ENCODE measurements around the gene DIAPH2.
"Not testable (repeated sequence)": the region's sequence is repeated elsewhere in the genome, so short reads cannot be mapped to it uniquely, and the experiment has no call there.

Gene DIAPH2

DNA sequence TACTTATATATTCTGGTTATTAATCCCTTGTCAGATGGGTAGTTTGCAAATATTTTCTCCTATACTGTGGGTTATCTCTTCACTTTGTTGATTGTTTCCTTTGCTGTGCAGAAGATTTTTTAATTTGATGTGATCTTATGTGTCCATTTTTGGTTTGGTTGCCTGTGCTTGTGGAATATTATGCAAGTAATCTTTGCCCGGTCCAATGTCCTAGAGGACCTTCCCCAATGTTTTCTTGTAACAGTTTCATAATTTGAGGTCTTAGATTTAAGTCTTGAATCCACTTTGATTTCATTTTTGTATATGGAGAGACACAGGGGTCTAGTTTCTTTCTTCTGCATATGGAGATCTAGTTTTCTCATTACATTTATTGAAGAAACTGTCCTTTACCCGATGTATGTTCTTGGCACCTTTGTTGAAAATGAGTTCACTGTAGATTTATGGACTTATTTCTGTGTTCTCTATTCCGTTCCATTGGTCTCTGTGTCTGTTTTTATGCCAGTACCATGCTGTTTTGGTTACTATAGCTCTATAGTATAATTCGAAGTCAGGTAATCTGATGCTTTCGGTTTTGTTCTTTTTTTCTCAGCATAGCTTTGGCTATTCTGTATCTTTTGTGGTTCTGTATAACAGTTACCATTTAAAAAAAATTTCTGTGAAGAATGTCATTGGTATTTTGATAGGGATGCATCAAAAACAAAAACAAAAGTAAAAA is 34.7 kb downstream of the DIAPH2 start:
- DNase-seq (ENCODE audit: low spot score), result no peak

DNA sequence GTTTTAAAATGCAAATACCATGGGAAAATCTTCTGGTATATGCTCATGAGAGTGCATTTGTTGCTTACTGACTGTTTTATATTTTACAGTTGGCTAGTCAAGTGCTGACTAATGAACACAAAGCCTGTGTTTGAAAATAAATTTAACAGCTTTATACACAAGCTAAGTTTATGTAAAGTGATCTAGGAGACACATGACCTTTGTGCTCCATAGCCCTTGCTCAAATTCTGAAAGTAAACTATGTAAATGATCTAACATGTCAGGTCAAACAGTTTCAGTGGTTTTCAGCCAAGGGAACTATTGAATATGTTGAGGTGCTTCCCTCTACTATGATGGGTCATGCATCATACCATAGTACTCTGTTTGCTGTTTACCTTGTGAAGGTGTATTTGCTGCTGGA is 36.7 kb downstream of the DIAPH2 start:
- peak; percentile 8 for DNase-seq (ENCODE audit: low spot score)

DNA sequence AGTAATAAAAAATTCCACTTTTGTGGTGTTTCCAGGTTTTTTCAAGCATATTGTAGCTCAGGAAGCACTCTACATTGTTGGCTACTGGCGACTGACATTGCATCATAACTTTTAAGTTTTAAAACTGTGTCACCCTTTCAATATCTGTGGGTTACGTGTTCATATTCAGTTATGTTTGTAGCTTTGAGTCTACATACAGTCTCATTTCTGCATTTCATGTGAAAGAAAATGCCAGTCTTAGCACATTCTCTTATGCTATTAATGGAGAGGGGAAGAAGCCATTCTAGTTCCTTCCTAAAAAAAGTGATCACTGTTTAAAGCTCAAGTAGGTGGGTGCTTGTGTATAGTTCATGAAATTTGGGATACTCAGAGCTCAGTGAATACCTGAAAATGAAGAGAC is 38.1 kb downstream of the DIAPH2 start:
- no peak for DNase-seq (ENCODE audit: low spot score)

DNA sequence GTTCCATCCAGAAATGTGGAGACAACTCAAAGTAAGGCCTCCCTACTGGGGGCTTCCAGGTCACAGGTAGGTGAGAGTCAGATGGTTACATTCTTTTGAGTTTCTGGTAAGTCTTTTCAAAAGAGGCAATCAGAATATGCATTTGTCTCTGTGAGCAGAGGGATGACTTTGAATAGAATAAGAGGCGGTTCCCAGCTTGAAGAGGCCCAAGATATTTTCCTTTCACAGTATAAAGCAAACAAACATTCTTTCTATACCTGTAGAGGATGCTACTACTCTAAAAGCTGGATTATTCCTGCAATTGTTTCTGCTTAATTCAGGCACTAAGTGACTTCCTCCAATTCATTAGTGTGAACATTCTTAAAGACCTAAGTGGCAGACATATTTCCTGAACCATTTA is 44.4 kb downstream of the DIAPH2 start:
- no peak for DNase-seq (ENCODE audit: low spot score)

DNA sequence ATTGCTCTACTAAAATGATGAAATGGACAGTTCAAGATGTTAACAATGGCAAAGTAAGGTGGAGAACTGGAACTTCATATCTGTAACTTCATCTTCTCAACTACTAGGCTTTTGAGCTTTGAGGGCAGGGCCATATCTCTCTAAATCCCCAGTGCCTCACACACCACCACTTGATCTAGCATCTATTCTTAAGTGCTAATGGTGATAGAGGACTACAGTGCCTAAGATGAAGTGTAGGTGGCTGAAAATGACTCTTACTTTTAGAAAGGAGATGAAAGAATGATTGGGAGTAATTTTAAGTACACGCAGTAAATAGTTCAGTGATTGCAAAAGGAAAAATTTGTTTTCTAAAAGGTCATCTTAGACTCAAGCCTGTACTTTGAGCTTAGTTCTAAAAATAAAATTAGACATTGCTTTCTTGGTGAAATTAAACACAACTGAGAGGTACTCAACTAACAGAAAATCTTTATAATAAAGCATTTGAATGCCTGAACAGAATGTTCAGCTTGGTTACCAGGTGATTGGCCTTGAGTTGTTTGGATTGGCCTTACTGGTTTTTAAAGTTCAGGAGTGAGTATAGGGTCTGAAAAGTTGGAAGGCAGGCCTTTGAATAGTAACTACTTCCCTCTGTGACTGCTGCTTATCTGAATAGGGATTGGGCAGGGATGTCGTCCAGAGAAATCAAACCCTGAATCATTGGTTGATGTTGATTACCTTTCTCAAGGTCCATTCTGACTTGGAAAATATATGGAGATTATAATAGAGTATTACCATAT is 45.4 kb downstream of the DIAPH2 start:
- DNase-seq (ENCODE audit: low spot score), result no peak

DNA sequence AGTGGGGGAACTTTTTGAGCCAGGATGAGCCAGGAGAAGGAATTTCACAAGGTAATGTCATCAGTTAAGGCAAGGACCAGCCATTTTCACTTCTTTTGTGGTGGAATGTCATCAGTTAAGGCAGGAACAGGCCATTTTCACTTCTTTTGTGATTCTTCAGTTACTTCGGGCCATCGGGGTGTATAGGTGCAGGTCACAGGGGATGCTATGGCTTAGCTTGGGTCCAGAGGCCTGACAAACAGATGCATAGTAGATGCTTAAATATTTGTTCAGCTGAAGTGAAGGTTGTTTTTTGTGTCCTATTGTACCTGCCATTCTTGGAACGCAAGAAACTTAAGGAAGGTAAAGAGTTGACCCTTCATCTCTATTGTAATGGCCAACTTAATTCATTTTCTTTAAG is 46.4 kb downstream of the DIAPH2 start:
- DNase-seq (ENCODE audit: low spot score), result not testable (repeated sequence)

DNA sequence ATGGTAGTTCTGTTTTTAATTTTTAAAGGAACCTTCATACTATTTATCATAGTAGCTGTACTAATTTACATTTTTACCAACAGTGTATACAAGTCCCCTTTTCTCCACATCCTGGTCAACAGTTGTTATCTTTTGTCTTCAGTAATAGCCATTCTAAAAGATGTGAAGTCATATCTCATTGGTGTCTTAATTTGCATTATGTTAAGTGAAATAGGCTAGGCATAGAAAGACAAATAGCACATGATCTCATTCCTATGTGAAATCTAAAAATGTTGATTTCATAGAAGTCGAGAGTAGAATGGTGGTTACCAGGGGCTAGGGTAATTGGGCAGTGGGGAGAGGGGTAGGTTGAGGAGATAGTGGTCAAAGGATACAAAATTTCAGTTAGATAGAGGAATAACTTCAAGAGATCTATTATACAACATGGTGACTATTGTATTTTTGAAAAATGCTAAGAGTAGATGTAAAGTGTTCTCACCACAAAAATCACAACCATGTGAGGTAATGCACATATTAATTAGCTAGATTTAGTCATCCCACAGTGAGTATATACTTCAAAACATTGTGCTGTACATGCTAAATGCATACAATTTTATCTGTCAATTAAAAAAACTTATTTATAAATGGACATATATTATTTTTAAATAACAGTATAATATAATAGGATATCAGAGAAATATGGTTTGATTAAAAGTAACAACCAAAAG is 58.9 kb downstream of the DIAPH2 start:
- DNase-seq (ENCODE audit: low spot score), result no peak

DNA sequence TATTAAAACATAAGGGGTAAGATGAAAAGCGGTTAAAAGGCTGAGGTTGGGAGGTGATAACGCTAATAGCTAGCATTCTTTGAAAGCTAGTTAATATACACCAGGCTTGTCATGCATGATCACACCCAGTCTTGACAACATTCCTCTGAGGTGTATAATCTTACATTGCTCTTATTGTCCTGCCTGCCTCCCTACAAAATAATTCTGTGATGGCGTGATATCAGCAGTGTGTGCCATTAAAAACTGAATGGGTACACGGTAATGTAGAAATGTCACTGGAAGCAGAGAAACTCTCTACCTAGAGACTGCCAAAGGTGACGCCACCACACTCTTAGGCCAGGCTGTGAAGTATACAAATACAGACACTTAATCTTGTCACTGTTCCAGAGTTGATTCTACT is 68.1 kb downstream of the DIAPH2 start:
- no peak for DNase-seq (ENCODE audit: low spot score)

DNA sequence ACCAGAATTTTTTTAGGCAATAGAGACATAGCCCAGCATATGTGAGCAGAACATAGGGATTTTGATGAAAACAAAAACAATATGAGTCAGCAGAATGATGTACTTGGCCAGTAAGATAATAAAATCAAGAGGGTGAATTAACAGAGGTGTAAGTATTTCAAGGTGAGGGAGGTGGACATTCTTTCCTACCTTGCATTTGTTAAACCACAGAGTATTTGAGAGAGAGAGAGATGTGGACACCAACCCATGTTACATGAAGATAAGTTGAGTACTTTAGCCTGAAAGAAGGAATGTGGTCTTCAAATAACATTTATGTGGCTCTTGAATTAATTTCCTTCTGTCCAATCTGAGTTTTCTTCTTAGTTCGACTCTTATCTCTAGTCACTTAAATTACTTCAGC is 68.6 kb downstream of the DIAPH2 start:
- no peak for DNase-seq (ENCODE audit: low spot score)

DNA sequence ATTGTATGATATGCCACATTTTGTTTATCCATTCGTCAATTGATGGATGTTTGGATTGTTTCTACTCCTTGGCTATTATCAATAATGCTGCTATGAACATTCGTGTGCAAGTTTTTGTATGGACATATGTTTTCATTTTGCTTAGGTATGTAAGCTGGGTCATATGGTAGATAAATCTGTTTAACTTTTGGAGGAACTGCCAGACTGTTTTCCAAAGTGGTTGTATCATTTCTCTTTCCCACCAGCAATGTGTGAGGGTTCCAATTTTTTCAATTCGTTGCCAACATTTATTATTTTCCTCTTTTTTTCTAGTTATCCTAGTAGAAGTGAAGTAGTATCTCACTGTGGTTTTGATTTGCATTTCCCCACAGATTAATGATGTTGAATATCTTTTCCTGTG is 71.8 kb downstream of the DIAPH2 start:
- DNase-seq (ENCODE audit: low spot score), result no peak

DNA sequence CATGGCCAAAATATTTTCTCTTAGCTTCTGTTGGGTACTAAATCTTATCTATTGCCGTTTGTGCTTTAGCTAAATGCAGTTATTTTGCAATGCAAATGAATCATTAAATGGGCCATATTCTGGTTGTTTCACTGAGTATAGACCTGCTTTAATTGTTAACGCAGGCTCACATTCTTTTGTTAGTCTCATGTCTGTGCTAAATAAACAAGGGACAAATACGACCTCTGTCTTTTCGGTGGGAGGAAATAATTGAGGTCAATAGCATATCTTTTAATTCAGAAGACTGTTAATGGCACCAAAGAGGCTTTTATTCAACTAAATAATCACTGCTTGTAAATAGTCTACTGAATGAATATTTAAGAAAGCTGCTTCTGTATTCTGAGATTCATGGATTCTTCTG is 76.9 kb downstream of the DIAPH2 start:
- no peak for DNase-seq (ENCODE audit: low spot score)

DNA sequence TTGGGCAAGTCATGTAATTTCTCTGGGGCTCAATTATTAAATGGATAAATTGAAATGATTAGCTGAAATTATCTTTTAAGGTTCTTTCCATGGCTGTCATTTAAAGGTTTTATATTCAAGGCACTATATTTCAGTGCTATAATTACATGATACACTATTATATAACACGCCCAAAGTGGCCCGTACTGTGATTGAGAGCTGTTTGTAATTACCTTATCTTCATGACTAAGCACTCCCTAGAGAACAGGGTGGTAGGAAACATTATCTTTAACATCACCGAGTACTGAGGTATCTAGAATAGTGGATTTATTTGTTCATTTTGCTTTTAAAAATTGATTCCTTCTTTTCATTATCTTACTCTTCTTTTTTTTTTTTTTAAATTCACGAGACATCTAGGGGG is 79.0 kb downstream of the DIAPH2 start:
- DNase-seq (ENCODE audit: low spot score), result no peak

DNA sequence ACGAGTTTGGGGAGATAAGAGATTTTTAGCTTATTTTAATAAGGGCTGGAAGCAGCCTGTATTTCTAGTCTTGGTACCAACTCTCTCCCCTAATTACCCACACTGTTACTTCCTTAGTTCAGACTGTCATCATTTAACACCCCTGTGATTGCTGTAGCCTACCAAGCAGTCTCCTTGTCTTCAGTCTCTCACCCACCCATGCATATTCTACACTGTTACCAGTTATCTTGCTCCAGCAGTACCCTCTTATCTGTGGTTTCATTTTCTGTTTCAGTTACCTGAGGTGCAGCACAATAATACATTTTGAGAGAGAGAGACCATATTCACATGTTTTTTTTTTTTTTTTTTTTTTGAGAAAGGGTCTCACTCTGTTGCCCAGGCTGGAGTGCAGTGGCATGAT is 80.2 kb downstream of the DIAPH2 start:
- no peak for DNase-seq (ENCODE audit: low spot score)

DNA sequence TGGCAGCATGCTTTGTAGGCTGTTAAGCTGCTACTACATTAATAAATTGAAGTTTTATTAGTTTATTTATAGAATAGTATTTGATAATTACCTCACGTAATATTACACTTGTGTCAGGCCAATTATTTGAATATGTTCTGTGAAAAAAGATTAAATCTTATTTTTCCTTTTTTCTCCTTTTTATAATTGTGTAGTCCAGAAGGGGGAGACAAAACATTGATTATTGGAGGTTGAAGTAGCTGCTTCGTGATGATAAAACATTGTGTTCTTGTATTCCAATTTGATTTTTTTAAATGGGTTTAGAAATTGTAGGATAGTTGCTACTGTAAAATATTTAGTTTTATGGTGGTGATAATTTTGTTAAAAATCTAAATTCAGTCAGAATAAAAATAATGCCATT is 85.7 kb downstream of the DIAPH2 start:
- peak; percentile 12 for DNase-seq (ENCODE audit: low spot score)

DNA sequence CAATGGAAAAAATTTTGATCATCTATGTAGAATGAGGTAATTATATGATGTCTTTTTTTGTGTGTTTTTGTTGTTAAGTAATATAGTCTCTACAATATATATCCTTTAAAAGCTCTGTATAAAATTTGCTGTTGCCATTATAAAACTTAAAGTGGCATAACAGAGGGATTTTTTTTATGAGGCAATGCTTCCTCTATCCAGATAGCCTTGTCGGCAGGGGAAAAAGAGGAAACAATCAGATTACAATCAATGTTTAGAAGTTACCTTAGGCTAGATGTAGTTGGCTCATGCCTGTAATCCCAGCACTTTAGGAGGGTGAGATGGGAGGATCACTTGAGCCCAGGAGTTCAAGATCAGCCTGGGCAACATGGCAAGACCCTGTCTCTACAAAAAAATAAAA is 86.8 kb downstream of the DIAPH2 start:
- no peak for DNase-seq (ENCODE audit: low spot score)

DNA sequence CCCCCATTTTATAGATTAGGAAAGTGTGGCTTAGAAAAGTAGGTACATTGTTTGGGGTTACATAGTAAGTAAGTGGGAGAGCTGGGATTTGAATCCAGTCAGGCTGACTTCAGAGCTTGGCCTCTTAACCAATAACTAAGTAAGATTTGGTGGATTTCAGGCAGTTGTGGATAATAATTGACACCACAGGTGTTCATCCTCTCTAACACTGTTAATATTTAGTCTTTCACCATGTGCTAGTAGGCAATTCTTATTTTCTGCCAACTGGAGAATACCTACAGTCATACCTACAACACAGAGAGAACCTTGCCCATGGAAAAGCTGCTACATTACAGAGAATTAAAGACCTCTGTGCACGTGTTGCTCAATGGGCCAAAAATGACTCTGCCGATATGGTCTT is 89.5 kb downstream of the DIAPH2 start:
- DNase-seq (ENCODE audit: low spot score), result no peak

DNA sequence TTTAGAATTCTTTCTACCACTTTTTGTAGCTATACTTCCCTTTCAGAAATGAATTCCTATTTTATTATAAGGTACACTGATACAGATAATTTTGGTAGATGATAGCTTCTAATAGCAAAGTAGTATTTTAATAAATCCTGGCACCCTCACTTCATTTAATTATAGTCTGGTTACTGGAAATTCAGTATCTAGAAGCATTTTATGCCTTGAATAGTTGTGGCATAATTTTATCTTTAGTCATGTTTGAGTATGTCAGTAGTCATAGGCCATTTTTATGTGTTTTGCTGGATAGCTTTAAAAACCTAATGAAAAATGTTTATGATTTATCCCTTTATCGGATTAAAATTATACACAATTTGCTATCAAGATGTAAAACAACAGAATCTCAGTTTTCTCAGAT is 92.3 kb downstream of the DIAPH2 start:
- no peak for DNase-seq (ENCODE audit: low spot score)

DNA sequence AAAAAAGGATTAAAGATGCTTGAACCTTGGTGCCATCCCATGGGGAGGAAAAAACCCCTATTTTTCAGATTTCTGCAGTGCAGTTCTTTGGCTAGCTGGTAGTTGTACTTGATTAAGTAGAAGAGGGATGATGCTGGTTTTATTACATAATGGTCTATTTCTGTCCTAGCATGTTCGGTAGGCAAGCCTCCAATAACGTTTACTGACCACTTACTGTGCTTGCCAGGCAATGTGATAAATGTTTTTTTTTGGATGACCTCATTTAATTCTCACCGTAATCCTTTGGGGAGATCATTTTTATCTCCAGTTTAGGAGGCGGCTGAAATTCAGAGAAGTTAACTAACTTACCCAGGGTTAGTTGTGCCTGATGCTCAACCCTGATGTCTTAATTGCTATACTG is 106.9 kb downstream of the DIAPH2 start:
- no peak for DNase-seq (ENCODE audit: low spot score)

DNA sequence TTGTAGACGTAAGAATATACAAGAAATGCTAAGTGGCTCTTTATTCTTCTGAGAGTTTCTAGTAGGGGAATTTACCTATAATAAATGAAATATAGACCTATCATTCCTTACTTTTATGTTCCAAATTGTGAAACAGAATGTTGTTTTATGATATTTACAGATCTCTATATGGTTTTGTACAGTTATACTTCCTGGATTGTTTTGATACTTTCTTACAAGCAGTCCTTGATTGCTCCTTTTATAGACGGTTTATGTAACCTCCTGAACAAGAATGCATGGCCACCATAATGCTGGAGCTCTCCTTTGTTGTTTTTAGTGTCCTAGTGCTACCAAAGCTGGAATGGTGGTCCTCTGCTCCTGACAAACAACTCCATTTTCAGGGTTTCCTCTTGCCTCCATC is 107.4 kb downstream of the DIAPH2 start:
- DNase-seq (ENCODE audit: low spot score), result no peak

DNA sequence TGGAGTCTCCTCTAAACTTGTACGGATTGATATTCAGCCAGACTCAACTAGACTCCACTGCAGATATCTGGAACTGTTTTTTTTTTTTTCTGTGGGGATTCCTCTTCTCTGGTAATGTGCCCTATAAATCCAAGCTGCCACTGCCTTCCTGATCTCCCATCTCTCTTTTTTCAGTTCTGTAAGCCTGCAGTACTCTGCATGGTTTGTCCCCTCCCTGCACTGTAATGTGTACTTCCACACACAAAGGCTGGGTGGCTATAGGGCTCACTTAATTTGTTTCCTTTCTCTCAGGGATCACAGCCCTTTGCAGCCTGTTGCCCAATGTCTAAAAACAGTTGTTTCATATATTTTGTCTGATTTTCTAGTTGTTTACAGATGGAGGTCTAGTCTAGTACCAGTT is 114.3 kb downstream of the DIAPH2 start:
- DNase-seq (ENCODE audit: low spot score), result no peak

DNA sequence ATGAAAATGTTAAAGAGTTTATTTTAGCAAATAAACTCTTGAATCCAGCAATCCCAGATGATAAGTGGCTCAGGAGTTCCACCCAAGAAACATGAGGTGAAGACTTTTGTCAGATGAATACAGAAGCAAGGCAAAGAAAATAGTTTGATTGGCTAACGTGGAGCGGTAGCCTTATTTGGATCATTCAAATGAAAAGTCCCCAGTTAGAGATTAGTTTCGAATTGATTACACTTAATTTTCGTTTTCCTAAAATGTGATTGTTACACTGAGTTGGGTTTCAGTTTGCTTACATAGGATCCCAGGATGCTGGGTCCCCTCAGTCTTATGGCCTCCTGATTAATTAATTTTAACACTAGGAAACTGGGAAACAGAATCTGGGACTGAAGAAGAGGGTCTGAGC is 122.7 kb downstream of the DIAPH2 start:
- no peak for DNase-seq (ENCODE audit: low spot score)

DNA sequence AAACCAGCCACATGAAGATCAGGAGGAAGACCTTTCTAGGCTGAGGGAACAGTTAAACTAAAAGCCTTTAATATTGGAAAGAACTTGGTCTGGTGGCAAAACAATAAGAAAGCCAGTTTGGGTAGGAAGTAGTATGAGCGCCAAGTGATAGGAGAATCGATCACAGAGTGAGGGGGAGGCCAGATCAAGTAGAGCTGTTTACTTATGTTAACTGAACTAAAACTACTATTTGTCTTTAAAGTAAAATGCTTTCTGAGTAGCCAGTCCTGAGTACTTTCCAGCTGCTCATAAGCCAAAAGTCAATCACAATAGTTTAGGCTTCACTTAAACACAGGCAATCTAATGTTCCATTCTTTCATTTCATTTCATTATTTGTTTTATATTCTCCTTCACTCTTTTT is 136.3 kb downstream of the DIAPH2 start:
- no peak for DNase-seq (ENCODE audit: low spot score)

DNA sequence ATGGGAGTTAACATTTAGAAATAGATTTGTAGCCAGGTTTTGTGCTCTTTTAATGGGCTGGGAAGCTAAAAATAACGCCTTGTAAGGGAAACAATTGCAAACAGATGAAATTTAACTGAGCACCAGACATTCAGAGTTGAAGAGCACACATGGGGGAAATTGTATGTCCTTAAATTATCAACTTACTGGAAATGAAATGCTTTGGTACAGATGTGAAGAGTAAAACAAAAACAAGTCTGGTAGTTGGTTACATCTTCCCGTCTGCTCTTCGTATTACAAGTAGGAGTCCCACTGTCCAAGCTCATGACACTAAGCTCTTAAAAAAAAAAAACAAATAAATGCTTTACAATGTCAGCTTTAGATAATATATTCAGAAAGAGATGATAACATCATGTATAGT is 139.5 kb downstream of the DIAPH2 start:
- DNase-seq (ENCODE audit: low spot score), result no peak
